ENCODE data around the gene RP9.

GRCh38 chr7:33128631-33128989, 19.4 kb upstream of the RP9 start:
- TF ChIP-seq POLR2A (conservative IDR thresholded peaks at IDR 0.05) (no peak), FOXK1 (CRISPR knock-in tag; IDR thresholded peaks at IDR 0.05; ENCODE audit: borderline replicate concordance) (no peak), ZBTB33 (CRISPR knock-in tag; IDR thresholded peaks at IDR 0.05) (no peak), EP300 (IDR thresholded peaks at IDR 0.05; ENCODE audit: low read length) (no peak), NFIX (CRISPR knock-in tag; IDR thresholded peaks at IDR 0.05; ENCODE audit: low read depth) (no peak), ZNF609 (CRISPR knock-in tag; IDR thresholded peaks at IDR 0.05; ENCODE audit: borderline replicate concordance) (no peak), SOX6 (IDR thresholded peaks at IDR 0.05) (no peak), EZH2 (IDR thresholded peaks at IDR 0.05; ENCODE audit: borderline replicate concordance, low read depth, low read length) (no peak)
